ENCODE data around the gene ZNF408.
"Not testable (repeated sequence)": the region's sequence is repeated elsewhere in the genome, so short reads cannot be mapped to it uniquely, and the experiment has no call there.

ZNF408 gene

DNA sequence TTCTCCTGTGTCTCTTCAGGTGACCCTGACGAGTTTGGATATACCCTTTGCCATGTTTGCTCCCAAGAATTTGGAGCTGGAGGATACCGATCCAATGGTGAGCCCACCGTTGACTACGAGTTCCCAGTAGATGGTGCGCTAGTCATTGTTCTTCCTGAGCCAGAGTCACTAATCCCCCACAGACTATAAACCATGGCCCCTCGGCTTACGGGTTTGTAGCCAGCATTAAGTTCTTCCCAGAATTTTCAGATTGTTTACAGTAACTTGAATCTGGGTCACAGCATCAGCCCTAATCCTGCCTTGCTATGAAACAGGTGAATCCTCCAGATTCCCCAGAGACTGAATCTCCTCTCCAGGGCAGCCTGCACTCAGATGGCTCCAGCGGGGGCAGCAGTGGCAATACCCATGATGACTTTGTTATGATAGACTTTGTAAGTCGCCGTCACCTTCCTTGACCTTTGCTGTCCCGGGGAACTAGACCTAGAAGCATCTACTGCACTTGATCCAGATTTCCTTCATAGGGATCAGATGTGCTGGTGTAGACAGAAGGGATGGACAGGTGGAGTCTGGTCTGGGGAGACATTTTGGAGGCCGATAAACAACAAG is 32.2 kb upstream of the ZNF408 start:
- no peak overlapping the region for H4K91ac ChIP-seq (ENCODE audit: low read depth, low read length, poor library complexity)
- H3K36me3 ChIP-seq (replicated peaks in 1 of 2; ENCODE audit: control insufficient read depth in 2 of 2, insufficient read depth in 2 of 2, low read length in 2 of 2): peaks cover 46 to 98% of the 10 kb centered on the region in 2 donors

DNA sequence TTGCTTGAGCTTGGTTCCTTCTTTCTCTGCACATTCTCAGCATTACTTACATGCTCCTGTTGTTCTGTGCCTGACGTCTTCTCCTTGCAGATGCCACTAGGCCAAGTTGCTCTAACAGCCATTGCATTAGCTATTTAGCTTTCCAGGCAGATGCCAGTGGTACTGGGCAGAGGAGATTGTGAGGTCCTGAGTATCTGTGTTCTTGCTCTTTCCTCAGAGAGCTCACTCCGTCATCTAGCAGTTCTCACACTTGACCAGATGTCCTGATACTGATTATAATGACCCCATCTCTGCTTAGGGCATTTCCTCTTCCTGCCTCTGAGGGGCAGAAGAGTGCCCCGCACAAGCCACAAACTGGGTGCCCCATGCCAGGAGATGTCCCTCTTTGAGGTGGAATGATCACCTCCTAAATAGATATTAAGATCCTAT is 31.1 kb upstream of the ZNF408 start:
- no peak overlapping the region for H2AK5ac ChIP-seq (ENCODE audit: low read depth, low read length)
- H3K9me3 ChIP-seq (replicated peaks in 1 of 2; ENCODE audit: control insufficient read depth in 2 of 2, insufficient read depth in 1 of 2, low read depth in 1 of 2, low read length in 2 of 2): peaks cover 0 to 3% of the 10 kb centered on the region in 2 donors
- H3K18ac ChIP-seq (ENCODE audit: low read length): no peak overlapping the region
- no peak overlapping the region for H2AFZ ChIP-seq (ENCODE audit: low read length)
- WGBS, 2 donors (ENCODE audit: extremely low coverage in 2 of 2, insufficient read length in 2 of 2, insufficient replicate concordance in 1 of 2): no CpG with 5 or more reads among the region's 3 CpGs
- no peak overlapping the region for H2BK12ac ChIP-seq (ENCODE audit: low read length)
- H2BK120ac ChIP-seq (ENCODE audit: low read depth, low read length): no peak overlapping the region
- H2BK5ac ChIP-seq (ENCODE audit: low read length): no peak overlapping the region
- H3K14ac ChIP-seq (ENCODE audit: low read length): no peak overlapping the region
- no peak overlapping the region for H3K4ac ChIP-seq (ENCODE audit: low read length)
- H4K8ac ChIP-seq (ENCODE audit: low read depth, low read length): no peak overlapping the region
- no peak overlapping the region for H3K9ac ChIP-seq (ENCODE audit: low read depth, low read length, poor library complexity)
- H4K91ac ChIP-seq (ENCODE audit: low read depth, low read length, poor library complexity): no peak overlapping the region
- H3K4me1 ChIP-seq (ENCODE audit: control insufficient read depth in 2 of 2, insufficient read depth in 1 of 2, low read depth in 1 of 2, low read length in 2 of 2): peaks cover under 1 to 3% of the 10 kb centered on the region in 2 donors
- H3K4me2 ChIP-seq (ENCODE audit: insufficient read depth, low read length, poor library complexity, severe bottlenecking): no peak overlapping the region
- DNase-seq (ENCODE audit: low spot score): no peak
- no peak overlapping the region for H3K23ac ChIP-seq (ENCODE audit: low read depth, low read length, poor library complexity)
- no peak overlapping the region for H2BK15ac ChIP-seq (ENCODE audit: low read length)
- no peaks in the 10 kb centered on the region for H3K27me3 ChIP-seq (ENCODE audit: control insufficient read depth in 3 of 3, insufficient read depth in 3 of 3, low read depth in 1 of 3, low read length in 3 of 3)
- no peak overlapping the region for H3K27ac ChIP-seq (replicated peaks; ENCODE audit: low read length)
- H3K4me3 ChIP-seq (ENCODE audit: low read length in 2 of 2): no peak overlapping the region
- peaks cover 42 to 93% of the 10 kb centered on the region in 2 donors for H3K36me3 ChIP-seq (replicated peaks in 1 of 2; ENCODE audit: control insufficient read depth in 2 of 2, insufficient read depth in 2 of 2, low read length in 2 of 2)
- H3K79me1 ChIP-seq (ENCODE audit: low read depth, low read length): no peaks in the 10 kb centered on the region

More for the DNA sequence above, 32.2 kb upstream of the ZNF408 start:
- no peak overlapping the region for H3K18ac ChIP-seq (ENCODE audit: low read length)
- WGBS, 2 donors (ENCODE audit: extremely low coverage in 2 of 2, insufficient read length in 2 of 2, insufficient replicate concordance in 1 of 2): no CpG with 5 or more reads among the region's 12 CpGs
- no peaks in the 10 kb centered on the region for H3K27me3 ChIP-seq (ENCODE audit: control insufficient read depth in 3 of 3, insufficient read depth in 3 of 3, low read depth in 1 of 3, low read length in 3 of 3)
- no peak overlapping the region for H2BK120ac ChIP-seq (ENCODE audit: low read depth, low read length)
- no peak overlapping the region for H4K8ac ChIP-seq (ENCODE audit: low read depth, low read length)
- peaks cover 0 to 3% of the 10 kb centered on the region in 2 donors for H3K9me3 ChIP-seq (replicated peaks in 1 of 2; ENCODE audit: control insufficient read depth in 2 of 2, insufficient read depth in 1 of 2, low read depth in 1 of 2, low read length in 2 of 2)
- H2BK5ac ChIP-seq (ENCODE audit: low read length): no peak overlapping the region
- no peak overlapping the region for H3K14ac ChIP-seq (ENCODE audit: low read length)
- no peak overlapping the region for H2AK5ac ChIP-seq (ENCODE audit: low read depth, low read length)
- H3K4me2 ChIP-seq (ENCODE audit: insufficient read depth, low read length, poor library complexity, severe bottlenecking): no peak overlapping the region
- no peak overlapping the region for H2BK12ac ChIP-seq (ENCODE audit: low read length)
- H3K79me1 ChIP-seq (ENCODE audit: low read depth, low read length): no peaks in the 10 kb centered on the region
- H3K27ac ChIP-seq (replicated peaks; ENCODE audit: low read length): no peak overlapping the region
- H2AFZ ChIP-seq (ENCODE audit: low read length): no peak overlapping the region
- no peak overlapping the region for H3K4ac ChIP-seq (ENCODE audit: low read length)
- no peak overlapping the region for H3K23ac ChIP-seq (ENCODE audit: low read depth, low read length, poor library complexity)
- H3K9ac ChIP-seq (ENCODE audit: low read depth, low read length, poor library complexity): no peak overlapping the region
- H3K4me1 ChIP-seq (ENCODE audit: control insufficient read depth in 2 of 2, insufficient read depth in 1 of 2, low read depth in 1 of 2, low read length in 2 of 2): no peaks in the 10 kb centered on the region
- H2BK15ac ChIP-seq (ENCODE audit: low read length): no peak overlapping the region
- no peak overlapping the region for H3K4me3 ChIP-seq (ENCODE audit: low read length in 2 of 2)
- DNase-seq (ENCODE audit: low spot score): no peak

DNA sequence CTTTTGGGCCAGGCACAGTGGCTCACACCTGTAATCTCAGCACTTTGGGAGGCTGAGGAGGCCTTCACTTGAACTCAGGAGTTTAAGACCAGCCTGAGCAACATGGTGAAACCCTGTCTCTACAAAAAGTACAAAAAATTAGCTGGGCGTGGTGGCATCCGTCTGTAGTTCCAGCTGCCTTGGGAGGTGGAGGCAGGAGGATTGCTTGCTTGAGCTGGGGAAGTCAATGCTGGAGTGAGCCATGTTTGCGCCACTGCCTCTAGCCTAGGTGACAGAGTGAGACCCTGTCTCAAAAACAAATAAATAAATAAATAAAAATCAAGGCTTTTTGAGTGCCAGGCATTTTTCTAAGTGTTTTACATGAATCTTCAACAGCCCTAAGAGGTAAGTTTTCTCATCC is 30.3 kb upstream of the ZNF408 start:
- H3K4me1 ChIP-seq (ENCODE audit: control insufficient read depth in 2 of 2, insufficient read depth in 1 of 2, low read depth in 1 of 2, low read length in 2 of 2); H3K4me2 ChIP-seq (ENCODE audit: insufficient read depth, low read length, poor library complexity, severe bottlenecking); DNase-seq (ENCODE audit: low spot score); H3K4me3 ChIP-seq (ENCODE audit: low read length in 2 of 2); H2AFZ ChIP-seq (ENCODE audit: low read length); H2BK120ac ChIP-seq (ENCODE audit: low read depth, low read length); H3K27me3 ChIP-seq (ENCODE audit: control insufficient read depth in 3 of 3, insufficient read depth in 3 of 3, low read depth in 1 of 3, low read length in 3 of 3); H3K27ac ChIP-seq (replicated peaks; ENCODE audit: low read length); H4K91ac ChIP-seq (ENCODE audit: low read depth, low read length, poor library complexity); H2BK12ac ChIP-seq (ENCODE audit: low read length); H2BK5ac ChIP-seq (ENCODE audit: low read length); H3K79me1 ChIP-seq (ENCODE audit: low read depth, low read length); H3K18ac ChIP-seq (ENCODE audit: low read length); H3K14ac ChIP-seq (ENCODE audit: low read length); H3K23ac ChIP-seq (ENCODE audit: low read depth, low read length, poor library complexity); H3K9me3 ChIP-seq (replicated peaks in 1 of 2; ENCODE audit: control insufficient read depth in 2 of 2, insufficient read depth in 1 of 2, low read depth in 1 of 2, low read length in 2 of 2); H4K8ac ChIP-seq (ENCODE audit: low read depth, low read length); H3K4ac ChIP-seq (ENCODE audit: low read length); H2BK15ac ChIP-seq (ENCODE audit: low read length); H3K9ac ChIP-seq (ENCODE audit: low read depth, low read length, poor library complexity); H2AK5ac ChIP-seq (ENCODE audit: low read depth, low read length): not testable (repeated sequence)
- WGBS, 2 donors (ENCODE audit: extremely low coverage in 2 of 2, insufficient read length in 2 of 2, insufficient replicate concordance in 1 of 2): no CpG with 5 or more reads among the region's 3 CpGs
- peaks cover 36 to 85% of the 10 kb centered on the region in 2 donors for H3K36me3 ChIP-seq (replicated peaks in 1 of 2; ENCODE audit: control insufficient read depth in 2 of 2, insufficient read depth in 2 of 2, low read length in 2 of 2)

DNA sequence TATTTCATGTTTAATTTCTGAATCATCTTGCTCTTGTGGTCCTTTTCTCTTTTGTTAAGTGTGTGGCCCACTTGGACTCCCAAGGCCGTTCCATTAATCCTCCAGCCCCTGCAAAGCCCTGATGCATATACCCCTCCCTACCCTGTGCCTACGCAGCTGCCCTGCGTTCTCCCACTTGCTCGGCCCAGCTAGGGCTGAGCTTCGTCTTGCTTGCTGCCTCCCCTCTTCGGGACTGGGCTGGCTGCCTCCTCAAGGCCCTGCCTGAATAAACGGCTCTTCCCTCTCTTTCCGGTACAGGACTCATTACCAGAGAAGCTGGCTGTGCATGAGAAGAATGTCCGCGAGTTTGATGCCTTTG is 28.9 kb upstream of the ZNF408 start:
- H3K36me3 ChIP-seq (replicated peaks in 1 of 2; ENCODE audit: control insufficient read depth in 2 of 2, insufficient read depth in 2 of 2, low read length in 2 of 2): peaks cover 36 to 78% of the 10 kb centered on the region in 2 donors
- H3K4me3 ChIP-seq (ENCODE audit: low read length in 2 of 2): no peak overlapping the region
- H2BK120ac ChIP-seq (ENCODE audit: low read depth, low read length): no peak overlapping the region
- H2AK5ac ChIP-seq (ENCODE audit: low read depth, low read length): no peak overlapping the region
- H2BK5ac ChIP-seq (ENCODE audit: low read length): no peak overlapping the region
- WGBS, 2 donors (ENCODE audit: extremely low coverage in 2 of 2, insufficient read length in 2 of 2, insufficient replicate concordance in 1 of 2): no CpG with 5 or more reads among the region's 10 CpGs
- H3K79me1 ChIP-seq (ENCODE audit: low read depth, low read length): peaks cover 3% of the 10 kb centered on the region
- no peak overlapping the region for H2BK12ac ChIP-seq (ENCODE audit: low read length)
- H3K18ac ChIP-seq (ENCODE audit: low read length): no peak overlapping the region
- peaks cover 2 to 4% of the 10 kb centered on the region in 2 donors for H3K4me1 ChIP-seq (ENCODE audit: control insufficient read depth in 2 of 2, insufficient read depth in 1 of 2, low read depth in 1 of 2, low read length in 2 of 2)
- no peaks in the 10 kb centered on the region for H3K27me3 ChIP-seq (ENCODE audit: control insufficient read depth in 3 of 3, insufficient read depth in 3 of 3, low read depth in 1 of 3, low read length in 3 of 3)
- peaks cover 0 to 3% of the 10 kb centered on the region in 2 donors for H3K9me3 ChIP-seq (replicated peaks in 1 of 2; ENCODE audit: control insufficient read depth in 2 of 2, insufficient read depth in 1 of 2, low read depth in 1 of 2, low read length in 2 of 2)
- H4K91ac ChIP-seq (ENCODE audit: low read depth, low read length, poor library complexity): no peak overlapping the region
- no peak overlapping the region for H4K8ac ChIP-seq (ENCODE audit: low read depth, low read length)
- no peak overlapping the region for H2AFZ ChIP-seq (ENCODE audit: low read length)
- no peak overlapping the region for H2BK15ac ChIP-seq (ENCODE audit: low read length)
- H3K4ac ChIP-seq (ENCODE audit: low read length): no peak overlapping the region
- no peak overlapping the region for H3K9ac ChIP-seq (ENCODE audit: low read depth, low read length, poor library complexity)
- no peak overlapping the region for H3K4me2 ChIP-seq (ENCODE audit: insufficient read depth, low read length, poor library complexity, severe bottlenecking)
- H3K23ac ChIP-seq (ENCODE audit: low read depth, low read length, poor library complexity): no peak overlapping the region
- DNase-seq (ENCODE audit: low spot score): no peak
- H3K14ac ChIP-seq (ENCODE audit: low read length): no peak overlapping the region
- no peak overlapping the region for H3K27ac ChIP-seq (replicated peaks; ENCODE audit: low read length)
